Hepatocyte (in vitro differentiated cells): ENCODE results near the gene SLC39A11.

Experiments
- CTCF ChIP-seq: fragments of 200-600 bp; sonication (generic); IDR thresholded peaks from 2 replicates; pipeline ENCODE4 v1.5.1; 2016; ENCODE audit warnings: antibody characterized with exemption, mild to moderate bottlenecking; ENCODE audit not compliant: poor library complexity
- EZH2 ChIP-seq: fragments of 200-600 bp; sonication (generic); IDR thresholded peaks from 2 replicates; pipeline ENCODE4 v1.6.1; 2016; ENCODE audit warnings: antibody characterized with exemption, mild to moderate bottlenecking, borderline replicate concordance
- EZH2phosphoT487 ChIP-seq: fragments of 200-600 bp; sonication (generic); IDR thresholded peaks from one replicate; pipeline ENCODE4 v1.6.1; 2018; ENCODE audit warnings: antibody characterized with exemption, mild to moderate bottlenecking, low read depth, moderate library complexity; ENCODE audit not compliant: unreplicated experiment, severe bottlenecking

- TF ChIP-seq CTCF (no peak), EZH2 (no peak), EZH2phosphoT487 (no peak)
Observed at GRCh38 chr17:73003487-73003886, 89.0 kb downstream of the SLC39A11 start.
